H7 (cell line): Measurements from ENCODE around the gene STK11IP. TPM values are rescaled to one million over a fixed set of nuclear protein-coding genes. Genes with fewer than 3 reads are reported as not detected.

Experiments
- DNase-seq: peaks from one replicate; pipeline ENCODE4 v3.0.0; 2012
- H3K27me3 ChIP-seq: 2 replicates; pipeline ENCODE4 v1.6.0; 2011; ENCODE audit warnings: mild to moderate bottlenecking, low read length; ENCODE audit not compliant: control insufficient read depth, insufficient read depth
- H3K36me3 ChIP-seq: replicated peaks from 2 replicates; pipeline ENCODE4 v1.5.1; 2011; ENCODE audit warnings: low read length; ENCODE audit not compliant: control insufficient read depth, insufficient read depth
- H3K4me3 ChIP-seq: 2 replicates; pipeline ENCODE4 v1.5.1; 2011; ENCODE audit warnings: low read depth, mild to moderate bottlenecking, control low read depth, low read length, moderate library complexity; ENCODE audit not compliant: insufficient read depth
- total RNA-seq: library from RNA; depleted of rRNA; stranded (reverse); fragments of >200 nt; shearing (Covaris generic); gene quantifications from 2 replicates; pipeline ENCODE4 v1.2.3, GENCODE V29; 2014

The STK11IP gene
- total RNA-seq, 1 experiment from 2014 or later, result 26.6 TPM

GRCh38 chr2:219629976-219630695, 32.5 kb downstream of the STK11IP start:
- DNase-seq, result peak; percentile 52
- Histone ChIP-seq H3K27me3 (no peaks in the 10 kb centered on the region; the same call in 1 of the 2 replicates), H3K4me3 (no peak overlapping the region), H3K36me3 (no peaks in the 10 kb centered on the region; the same call in 1 of the 2 replicates)

GRCh38 chr2:219630770-219631405, 33.2 kb downstream of the STK11IP start:
- H3K4me3 ChIP-seq, result no peak overlapping the region
- H3K36me3 ChIP-seq, result no peaks in the 10 kb centered on the region; the same call in 1 of the 2 replicates
- H3K27me3 ChIP-seq, result no peaks in the 10 kb centered on the region; the same call in 1 of the 2 replicates
- no peak for DNase-seq

GRCh38 chr2:219631406-219631891, 33.8 kb downstream of the STK11IP start:
- H3K36me3 ChIP-seq, result no peaks in the 10 kb centered on the region; the same call in 1 of the 2 replicates
- DNase-seq, result peak; percentile 61
- no peak overlapping the region for H3K4me3 ChIP-seq
- H3K27me3 ChIP-seq, result no peaks in the 10 kb centered on the region; the same call in 1 of the 2 replicates

GRCh38 chr2:219631904-219632759, 34.5 kb downstream of the STK11IP start:
- no peaks in the 10 kb centered on the region for H3K27me3 ChIP-seq
- no peaks in the 10 kb centered on the region; the same call in 1 of the 2 replicates for H3K36me3 ChIP-seq
- DNase-seq, result peak; percentile 55
- no peak overlapping the region for H3K4me3 ChIP-seq

GRCh38 chr2:219632760-219633105, 35.1 kb downstream of the STK11IP start:
- no peak overlapping the region for H3K4me3 ChIP-seq
- no peaks in the 10 kb centered on the region; the same call in none of the 2 replicates for H3K36me3 ChIP-seq
- H3K27me3 ChIP-seq, result no peaks in the 10 kb centered on the region
- DNase-seq, result peak; percentile 38

- Histone ChIP-seq H3K27me3 (no peaks in the 10 kb centered on the region), H3K4me3 (no peak overlapping the region), H3K36me3 (no peaks in the 10 kb centered on the region; the same call in none of the 2 replicates)
- DNase-seq, result peak; percentile 29
Observed at GRCh38 chr2:219633276-219634065, 35.8 kb downstream of the STK11IP start.

- no peak for DNase-seq
- H3K36me3 ChIP-seq, result no peaks in the 10 kb centered on the region; the same call in none of the 2 replicates
- H3K4me3 ChIP-seq, result no peak overlapping the region
Observed at GRCh38 chr2:219634171-219634940, 36.7 kb downstream of the STK11IP start.

GRCh38 chr2:219634951-219635751, 37.5 kb downstream of the STK11IP start:
- no peak for DNase-seq
- Histone ChIP-seq H3K27me3 (no peaks in the 10 kb centered on the region), H3K4me3 (no peak overlapping the region), H3K36me3 (no peaks in the 10 kb centered on the region; the same call in none of the 2 replicates)

More at GRCh38 chr2:219634171-219634940, 36.7 kb downstream of the STK11IP start:
- no peaks in the 10 kb centered on the region for H3K27me3 ChIP-seq

GRCh38 chr2:219636144-219636915, 38.7 kb downstream of the STK11IP start:
- no peak for DNase-seq

GRCh38 chr2:219636941-219637841, 39.5 kb downstream of the STK11IP start:
- Histone ChIP-seq H3K36me3 (no peaks in the 10 kb centered on the region; the same call in none of the 2 replicates), H3K4me3 (no peak overlapping the region), H3K27me3 (no peaks in the 10 kb centered on the region)
- no peak for DNase-seq

More at GRCh38 chr2:219636144-219636915, 38.7 kb downstream of the STK11IP start:
- H3K36me3 ChIP-seq, result no peaks in the 10 kb centered on the region; the same call in none of the 2 replicates
- no peaks in the 10 kb centered on the region for H3K27me3 ChIP-seq
- no peak overlapping the region for H3K4me3 ChIP-seq

- Histone ChIP-seq H3K36me3 (no peaks in the 10 kb centered on the region; the same call in none of the 2 replicates), H3K27me3 (no peaks in the 10 kb centered on the region; the same call in 1 of the 2 replicates), H3K4me3 (no peak overlapping the region)
- DNase-seq, result no peak
Observed at GRCh38 chr2:219637842-219638185, 40.2 kb downstream of the STK11IP start.
